Breast epithelium (tissue), 3 donors: ENCODE data around the gene IFT88.

Source experiments
- POLR2A ChIP-seq: fragments of 450-650 bp; IDR thresholded peaks from one replicate; pipeline ENCODE4 v1.6.1; 2016; ENCODE audit warnings: antibody characterized with exemption, mild to moderate bottlenecking, moderate library complexity
- POLR2AphosphoS5 ChIP-seq, 3 donors: sonication (generic); formaldehyde crosslinking; IDR thresholded peaks; one replicate each; pipeline ENCODE4 v1.6.1; 2017; ENCODE audit warnings: antibody characterized with exemption in 3 of 3
- TF ChIP-seq, protein P1 (sequence below), 3 donors: fragments of 450-650 bp; IDR thresholded peaks; one replicate each; pipeline ENCODE4 v1.5.1; 2016 to 2017; ENCODE audit warnings: antibody characterized with exemption in 3 of 3, mild to moderate bottlenecking in 3 of 3, moderate library complexity in 3 of 3

DNA sequence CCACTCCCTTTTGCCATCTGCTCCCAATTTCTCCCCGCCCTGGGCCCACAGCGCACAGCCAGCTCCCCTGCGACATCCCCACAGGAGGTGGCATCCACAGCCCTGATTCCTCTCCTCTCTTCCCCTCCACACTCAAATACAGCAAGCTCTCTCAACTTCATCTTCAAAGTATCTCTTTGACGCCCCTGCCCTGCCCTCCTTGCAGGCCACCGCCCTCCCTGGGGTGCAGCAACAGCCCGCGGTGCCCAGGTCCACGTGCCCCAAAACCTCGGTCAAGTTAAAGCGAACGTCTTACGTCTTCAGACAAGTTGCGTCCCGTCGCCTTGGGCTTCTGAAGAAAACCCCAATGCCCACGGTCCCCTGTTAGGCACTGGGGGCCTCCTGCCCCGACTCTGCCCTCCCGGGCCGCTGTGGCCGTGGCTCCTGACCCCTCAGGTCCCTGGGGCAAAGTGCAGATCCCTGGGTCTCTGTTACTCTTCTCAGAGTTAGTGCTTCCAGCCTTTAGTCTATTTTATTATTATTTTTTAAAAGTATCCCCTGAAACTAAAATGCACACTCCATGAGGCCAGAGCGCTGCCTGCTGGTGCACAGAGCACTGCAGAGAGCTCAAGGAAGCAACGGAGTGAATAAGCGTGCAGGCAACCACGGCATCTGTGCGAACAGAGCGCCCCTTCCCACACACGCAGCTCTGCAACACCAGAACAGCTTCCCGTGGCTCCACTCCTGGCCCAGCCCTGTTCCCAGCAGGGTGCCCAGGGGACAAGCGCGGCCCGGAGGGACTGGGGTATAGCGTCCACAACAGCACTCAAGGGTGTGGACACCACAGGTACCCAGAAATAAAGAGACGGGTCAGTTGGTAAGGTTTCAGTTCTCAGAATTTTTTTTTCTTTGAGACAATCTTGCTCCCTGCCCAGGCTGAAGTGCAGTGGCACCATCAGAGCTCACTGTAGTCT, 163.0 kb downstream of the IFT88 start:
- TF ChIP-seq, protein P1, sequence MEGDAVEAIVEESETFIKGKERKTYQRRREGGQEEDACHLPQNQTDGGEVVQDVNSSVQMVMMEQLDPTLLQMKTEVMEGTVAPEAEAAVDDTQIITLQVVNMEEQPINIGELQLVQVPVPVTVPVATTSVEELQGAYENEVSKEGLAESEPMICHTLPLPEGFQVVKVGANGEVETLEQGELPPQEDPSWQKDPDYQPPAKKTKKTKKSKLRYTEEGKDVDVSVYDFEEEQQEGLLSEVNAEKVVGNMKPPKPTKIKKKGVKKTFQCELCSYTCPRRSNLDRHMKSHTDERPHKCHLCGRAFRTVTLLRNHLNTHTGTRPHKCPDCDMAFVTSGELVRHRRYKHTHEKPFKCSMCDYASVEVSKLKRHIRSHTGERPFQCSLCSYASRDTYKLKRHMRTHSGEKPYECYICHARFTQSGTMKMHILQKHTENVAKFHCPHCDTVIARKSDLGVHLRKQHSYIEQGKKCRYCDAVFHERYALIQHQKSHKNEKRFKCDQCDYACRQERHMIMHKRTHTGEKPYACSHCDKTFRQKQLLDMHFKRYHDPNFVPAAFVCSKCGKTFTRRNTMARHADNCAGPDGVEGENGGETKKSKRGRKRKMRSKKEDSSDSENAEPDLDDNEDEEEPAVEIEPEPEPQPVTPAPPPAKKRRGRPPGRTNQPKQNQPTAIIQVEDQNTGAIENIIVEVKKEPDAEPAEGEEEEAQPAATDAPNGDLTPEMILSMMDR (IDR thresholded peaks at IDR 0.05): no peak
- TF ChIP-seq POLR2A (no peak), POLR2AphosphoS5 (IDR thresholded peaks at IDR 0.05) (no peak)
